ENCODE measurements around the gene KIF1A.

KIF1A gene, protein sequence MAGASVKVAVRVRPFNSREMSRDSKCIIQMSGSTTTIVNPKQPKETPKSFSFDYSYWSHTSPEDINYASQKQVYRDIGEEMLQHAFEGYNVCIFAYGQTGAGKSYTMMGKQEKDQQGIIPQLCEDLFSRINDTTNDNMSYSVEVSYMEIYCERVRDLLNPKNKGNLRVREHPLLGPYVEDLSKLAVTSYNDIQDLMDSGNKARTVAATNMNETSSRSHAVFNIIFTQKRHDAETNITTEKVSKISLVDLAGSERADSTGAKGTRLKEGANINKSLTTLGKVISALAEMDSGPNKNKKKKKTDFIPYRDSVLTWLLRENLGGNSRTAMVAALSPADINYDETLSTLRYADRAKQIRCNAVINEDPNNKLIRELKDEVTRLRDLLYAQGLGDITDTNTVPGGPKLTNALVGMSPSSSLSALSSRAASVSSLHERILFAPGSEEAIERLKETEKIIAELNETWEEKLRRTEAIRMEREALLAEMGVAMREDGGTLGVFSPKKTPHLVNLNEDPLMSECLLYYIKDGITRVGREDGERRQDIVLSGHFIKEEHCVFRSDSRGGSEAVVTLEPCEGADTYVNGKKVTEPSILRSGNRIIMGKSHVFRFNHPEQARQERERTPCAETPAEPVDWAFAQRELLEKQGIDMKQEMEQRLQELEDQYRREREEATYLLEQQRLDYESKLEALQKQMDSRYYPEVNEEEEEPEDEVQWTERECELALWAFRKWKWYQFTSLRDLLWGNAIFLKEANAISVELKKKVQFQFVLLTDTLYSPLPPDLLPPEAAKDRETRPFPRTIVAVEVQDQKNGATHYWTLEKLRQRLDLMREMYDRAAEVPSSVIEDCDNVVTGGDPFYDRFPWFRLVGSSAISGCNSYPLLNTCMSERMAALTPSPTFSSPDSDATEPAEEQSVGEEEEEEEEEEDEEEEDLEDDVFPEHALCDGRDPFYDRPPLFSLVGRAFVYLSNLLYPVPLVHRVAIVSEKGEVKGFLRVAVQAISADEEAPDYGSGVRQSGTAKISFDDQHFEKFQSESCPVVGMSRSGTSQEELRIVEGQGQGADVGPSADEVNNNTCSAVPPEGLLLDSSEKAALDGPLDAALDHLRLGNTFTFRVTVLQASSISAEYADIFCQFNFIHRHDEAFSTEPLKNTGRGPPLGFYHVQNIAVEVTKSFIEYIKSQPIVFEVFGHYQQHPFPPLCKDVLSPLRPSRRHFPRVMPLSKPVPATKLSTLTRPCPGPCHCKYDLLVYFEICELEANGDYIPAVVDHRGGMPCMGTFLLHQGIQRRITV (N-terminal part only)

DNA sequence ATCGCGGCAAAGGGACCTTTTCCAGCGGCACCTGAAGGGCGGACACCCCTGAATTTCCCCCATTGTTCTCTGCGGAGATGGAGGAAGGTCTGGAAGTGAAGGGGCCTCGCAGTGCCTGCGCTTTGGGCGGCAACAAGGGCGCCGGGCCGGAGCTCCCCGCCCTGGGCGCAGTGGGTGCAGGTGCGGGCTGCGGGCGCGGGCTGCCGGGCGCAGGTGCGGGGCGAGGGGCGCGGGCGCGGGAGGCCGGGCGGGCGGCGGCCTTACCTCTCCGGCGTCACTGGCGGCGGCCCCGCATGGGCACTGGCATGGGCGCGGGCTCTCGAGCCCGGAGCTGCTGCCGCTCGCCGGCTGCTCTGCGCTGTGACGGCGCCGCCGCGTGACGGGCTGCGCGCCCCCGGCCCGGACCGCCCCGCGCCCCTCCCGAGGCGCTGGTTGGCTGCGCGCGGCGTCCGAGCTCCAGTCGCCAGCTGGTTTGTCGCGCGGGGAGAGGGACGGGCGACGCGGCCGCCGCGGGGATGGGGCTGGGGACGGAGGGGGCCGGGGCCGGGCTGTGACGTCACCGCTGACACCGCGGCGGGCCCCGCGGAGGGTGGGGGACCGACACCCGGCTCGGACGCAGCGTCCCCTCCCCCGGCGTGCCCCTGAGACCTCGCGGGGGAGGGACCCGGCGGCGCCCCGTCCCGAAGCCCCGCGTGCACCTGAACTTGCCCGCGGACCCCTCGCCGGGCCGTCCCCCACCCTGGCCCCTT lies at the start of gene KIF1A:
KIF1A (minus strand) TSS at position 362 of the 749 bp plus-strand sequence. CDS start 22,467 bp downstream, outside the sequence.
- no peak for DNase-seq (ENCODE audit: low read depth, low spot score)

DNA sequence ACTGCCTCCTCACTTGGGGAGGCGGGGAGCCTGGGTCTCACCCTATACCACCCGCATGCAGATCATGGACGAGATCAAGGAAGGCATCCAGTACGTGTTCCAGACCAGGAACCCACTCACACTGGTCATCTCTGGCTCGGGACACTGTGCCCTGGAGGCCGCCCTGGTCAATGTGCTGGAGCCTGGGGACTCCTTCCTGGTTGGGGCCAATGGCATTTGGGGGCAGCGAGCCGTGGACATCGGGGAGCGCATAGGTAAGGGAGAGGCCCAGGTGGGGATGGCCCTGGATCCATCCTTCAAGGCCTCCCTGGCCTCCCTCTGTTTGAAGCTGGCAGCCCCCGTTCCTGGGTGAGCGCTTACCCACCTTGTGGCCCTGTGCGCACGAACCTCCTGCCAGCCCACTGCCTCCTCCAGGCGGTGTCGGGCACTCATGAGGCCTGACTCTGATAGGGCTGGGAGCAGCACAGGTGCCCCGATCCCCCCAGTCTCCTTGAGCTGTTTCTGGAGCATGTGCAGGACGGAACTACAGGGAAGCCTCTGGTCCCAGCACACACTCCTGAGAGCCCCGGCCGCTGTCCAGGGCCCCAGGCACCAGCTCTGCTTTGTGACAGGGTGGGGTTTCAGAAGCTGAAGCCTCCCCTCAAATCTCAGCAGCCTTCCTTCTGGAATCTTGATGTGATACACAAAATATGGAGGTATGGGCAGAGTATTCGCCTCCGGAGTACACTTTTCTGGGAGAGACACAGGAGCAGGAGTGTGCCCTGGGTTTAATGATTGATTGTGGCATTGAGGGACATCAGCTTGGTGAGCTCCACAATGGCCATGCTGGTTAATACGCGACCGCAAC lies 49.3 kb upstream of the KIF1A start:
- no peak for DNase-seq (ENCODE audit: low read depth, low spot score)

DNA sequence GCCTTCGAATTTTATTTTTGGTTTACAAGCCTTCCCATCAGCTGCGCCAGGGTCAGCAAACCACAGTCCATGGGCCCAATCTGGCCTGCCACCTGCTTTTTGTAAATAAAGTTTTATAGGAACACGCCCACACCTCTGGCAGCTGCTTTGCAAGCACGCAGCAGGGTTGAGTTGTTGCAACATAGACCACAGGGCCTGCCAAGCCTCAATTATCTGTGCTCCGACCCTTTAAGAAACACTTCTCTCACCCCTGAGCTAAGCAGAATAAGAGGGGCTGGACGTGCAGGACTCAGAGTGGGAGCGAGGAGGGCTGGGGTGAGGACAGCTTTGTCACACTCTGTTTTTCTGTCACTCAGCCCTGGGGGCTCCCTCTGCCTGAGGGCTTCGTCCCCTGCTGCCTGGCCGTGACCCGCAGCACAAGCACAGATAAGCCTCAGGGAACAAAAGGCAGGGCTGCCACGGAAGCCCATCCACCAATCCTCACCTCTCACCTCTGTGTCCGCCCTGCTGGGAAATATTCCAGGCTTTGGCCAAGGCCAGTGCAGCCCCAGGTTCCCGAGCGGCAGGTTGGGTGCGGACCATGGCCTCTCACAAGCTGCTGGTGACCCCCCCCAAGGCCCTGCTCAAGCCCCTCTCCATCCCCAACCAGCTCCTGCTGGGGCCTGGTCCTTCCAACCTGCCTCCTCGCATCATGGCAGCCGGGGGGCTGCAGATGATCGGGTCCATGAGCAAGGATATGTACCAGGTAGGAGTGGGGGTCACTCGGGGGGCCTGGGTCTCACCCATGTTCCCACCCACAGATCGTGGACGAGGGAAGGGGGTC lies 48.5 kb upstream of the KIF1A start, which contains the start of gene AGXT:
AGXT (plus strand) TSS at position 539 of the 823 bp plus-strand sequence; CDS start at position 581, 42 bp downstream.
- no peak for DNase-seq (ENCODE audit: low read depth, low spot score)

DNA sequence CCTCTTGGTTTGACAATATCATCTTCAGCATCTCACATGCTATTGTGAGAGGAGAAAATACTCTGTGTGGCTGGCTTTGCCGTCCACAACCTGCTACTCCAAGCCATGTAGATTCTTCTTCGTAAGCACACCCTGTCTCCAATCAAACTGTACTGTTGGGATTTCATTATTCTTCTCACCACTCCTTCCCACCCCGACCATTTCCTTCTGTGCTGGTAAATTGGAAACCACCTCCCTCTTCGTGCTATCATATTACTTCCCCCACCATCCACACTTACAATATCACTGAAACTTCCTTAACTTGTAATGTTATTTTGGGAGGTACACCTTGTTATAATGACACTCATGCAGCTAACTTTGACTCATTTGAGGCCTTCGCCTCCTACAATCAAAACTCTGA lies 45.4 kb upstream of the KIF1A start:
- DNase-seq (ENCODE audit: low read depth, low spot score), result no peak

DNA sequence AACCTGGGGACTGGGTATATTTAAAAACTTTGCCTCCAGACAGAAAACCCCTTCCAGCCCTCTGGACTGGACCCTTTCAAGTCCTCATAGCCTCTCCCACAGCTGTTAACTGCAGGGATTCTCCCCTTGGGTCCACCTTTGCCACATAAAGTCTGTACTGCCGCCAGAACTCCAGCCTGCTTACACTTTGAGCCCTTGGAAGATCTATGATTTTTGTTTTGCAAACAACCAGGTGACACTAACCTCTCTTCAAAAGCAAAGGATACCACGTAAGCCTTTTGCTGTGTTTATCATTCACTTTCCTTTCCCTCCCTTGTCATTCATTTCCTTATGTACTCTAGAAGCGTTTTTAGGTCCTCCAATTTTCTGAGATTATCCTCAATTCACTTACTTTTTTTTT lies 44.5 kb upstream of the KIF1A start:
- DNase-seq (ENCODE audit: low read depth, low spot score), result no peak

DNA sequence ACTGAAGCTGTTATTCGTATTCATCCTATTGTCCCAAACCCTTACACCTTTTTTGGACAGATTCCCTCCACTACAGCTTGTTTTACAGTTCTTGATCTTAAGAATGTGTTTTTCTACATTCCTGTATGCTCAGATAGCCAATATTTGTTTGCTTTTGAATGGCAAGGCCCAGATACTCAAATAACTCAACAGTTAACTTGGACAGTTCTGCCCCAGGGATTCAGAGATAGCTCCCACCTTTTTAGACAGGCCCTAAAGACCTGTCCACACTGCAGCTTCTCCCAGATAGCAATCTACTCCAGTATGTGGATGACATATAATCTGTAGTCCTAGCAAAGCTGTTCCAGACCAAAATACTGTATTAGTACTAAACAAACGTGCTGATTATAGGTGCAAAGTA lies 41.5 kb upstream of the KIF1A start:
- DNase-seq (ENCODE audit: low read depth, low spot score), result no peak

DNA sequence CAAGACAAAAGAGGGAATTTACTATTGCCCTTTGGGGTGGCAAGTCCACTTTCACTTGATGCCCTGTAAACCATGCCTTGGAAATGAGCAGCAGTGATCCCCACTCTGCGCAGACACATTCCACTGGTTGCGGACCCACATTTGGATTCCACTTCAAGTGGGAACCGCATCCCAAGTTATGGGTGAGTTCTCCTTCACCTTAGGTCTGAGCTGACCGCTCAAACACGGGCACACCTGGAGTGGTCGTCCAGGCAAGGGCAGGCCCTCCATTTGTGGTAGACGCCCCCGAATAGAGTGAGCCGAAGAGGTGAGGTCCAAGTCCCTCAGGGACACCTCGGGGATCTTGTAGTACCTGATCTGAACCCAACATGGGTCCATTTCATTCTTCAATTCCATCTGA lies 38.9 kb upstream of the KIF1A start:
- no peak for DNase-seq (ENCODE audit: low read depth, low spot score)

DNA sequence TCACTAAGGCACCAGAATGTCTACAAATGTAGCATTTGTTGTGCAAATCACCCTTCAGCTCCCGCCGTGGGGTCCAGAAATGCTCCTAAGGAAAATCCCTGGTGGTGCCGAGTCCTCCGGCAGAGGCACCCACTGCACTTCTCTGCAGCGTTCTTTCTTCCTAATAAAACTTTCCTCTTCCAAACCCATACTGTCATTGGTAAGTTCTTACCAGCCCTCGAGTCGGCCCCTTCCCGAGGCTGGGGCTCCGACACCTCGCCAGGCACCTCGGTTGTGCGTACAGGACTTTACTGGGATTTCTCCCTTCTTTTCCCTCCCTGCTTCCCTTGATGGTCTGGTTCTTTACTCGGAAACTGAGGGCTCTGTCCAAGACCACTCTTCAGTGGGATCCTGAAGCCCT lies 38.3 kb upstream of the KIF1A start:
- DNase-seq (ENCODE audit: low read depth, low spot score), result no peak

DNA sequence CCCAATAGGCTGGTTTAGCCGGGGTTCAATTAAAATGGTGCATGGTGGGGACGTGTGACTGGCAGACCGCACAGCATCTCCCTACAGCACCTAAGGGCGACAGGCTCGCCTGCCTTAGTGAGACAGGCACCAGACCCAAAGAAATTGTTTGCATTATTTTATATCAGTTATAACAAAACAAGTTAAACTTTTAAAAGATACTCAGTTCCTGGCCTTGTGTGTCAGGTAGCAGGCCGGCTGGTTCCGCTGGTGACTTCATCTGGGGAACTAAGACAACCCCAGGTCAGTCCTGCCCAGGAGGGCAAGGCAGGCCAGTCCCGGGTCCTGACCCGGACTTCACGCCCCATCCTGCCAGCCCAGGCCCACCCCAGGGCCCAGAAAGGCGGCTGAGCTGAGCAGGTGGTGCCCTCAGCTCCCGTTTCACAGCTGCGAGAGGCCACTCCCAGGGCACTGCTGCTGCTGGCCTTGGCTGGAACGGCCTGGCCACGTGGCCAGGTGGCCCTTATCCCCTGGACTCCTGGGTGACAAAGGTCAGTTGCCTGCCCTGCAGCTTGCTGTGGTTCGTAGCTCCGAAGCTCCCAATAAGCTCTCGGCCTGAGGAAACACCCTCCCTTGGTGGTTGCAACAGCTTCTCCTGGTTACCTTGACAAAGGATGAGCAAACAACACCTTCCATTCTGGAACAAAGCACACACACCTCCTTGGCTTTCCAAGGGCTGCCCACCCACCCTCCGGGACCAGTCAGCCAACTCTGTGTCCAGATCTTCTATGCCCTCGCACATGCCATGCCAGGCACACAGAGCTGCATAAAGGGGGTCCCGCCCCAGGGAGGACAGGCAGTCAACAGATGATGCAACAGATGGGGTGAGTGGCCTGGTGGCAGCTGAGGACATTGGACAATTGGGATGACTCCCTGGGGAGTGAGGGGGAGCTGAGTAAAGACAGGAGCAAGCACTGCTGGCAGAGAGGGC lies 37.3 kb upstream of the KIF1A start:
- no peak for DNase-seq (ENCODE audit: low read depth, low spot score)

DNA sequence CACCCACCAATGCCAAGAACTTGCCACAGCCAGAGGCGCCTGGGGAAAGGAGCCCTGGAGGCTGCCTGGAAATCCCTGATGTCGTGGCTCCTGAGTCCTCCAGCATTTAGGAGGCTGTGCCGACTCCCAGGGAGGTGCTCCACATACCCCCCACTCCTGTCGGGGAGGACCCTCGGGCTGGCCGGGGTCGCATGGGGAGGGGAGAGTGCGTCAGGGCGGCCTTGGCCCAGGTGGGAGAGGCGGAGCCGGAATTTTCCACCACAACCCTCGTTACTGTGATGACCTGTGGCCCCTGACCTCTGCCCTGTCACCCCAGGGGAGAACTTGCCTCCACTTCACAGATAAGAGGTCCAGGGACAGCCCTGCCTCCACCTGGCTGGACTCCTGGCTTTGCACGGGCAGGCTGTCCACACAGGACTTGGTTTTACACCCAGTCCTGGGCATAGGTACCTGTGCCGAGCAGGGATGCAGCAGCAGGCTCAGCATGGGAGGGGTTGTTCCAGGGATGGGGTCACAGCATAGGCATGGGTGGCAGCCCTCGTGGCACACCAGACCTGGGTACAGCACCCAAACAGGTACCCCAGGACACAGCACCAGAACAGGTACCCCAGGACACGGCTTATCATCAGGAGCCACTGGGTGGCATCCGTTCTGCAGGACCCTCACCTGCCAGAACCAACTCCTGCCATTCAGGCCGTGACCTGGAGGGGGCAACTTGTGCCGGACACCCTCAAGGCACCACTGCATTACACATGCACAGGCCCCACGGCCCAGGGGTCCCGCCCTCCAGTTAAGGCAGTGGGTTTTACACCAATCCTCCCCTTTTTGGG lies 36.3 kb upstream of the KIF1A start:
- DNase-seq (ENCODE audit: low read depth, low spot score), result no peak

DNA sequence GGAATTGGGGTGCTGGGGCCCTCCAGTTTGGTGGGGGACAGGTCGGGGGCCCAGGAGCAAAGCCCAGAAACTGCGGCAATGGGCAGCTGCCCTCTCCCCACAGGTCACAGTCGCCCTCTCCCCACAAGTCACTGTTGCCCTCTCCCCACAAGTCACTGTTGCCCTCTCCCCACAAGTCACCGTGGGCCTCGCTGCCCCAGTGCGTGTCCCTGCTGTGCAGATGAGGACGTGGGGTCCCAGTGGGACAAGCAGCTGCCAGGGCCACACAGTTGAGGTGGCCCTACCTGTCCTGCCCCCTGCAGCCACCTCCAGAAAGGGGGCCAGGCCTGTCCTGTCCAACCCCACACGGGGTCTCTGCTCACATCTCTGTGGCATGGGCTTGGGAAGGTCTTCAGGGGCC lies 35.7 kb upstream of the KIF1A start:
- no peak for DNase-seq (ENCODE audit: low read depth, low spot score)

DNA sequence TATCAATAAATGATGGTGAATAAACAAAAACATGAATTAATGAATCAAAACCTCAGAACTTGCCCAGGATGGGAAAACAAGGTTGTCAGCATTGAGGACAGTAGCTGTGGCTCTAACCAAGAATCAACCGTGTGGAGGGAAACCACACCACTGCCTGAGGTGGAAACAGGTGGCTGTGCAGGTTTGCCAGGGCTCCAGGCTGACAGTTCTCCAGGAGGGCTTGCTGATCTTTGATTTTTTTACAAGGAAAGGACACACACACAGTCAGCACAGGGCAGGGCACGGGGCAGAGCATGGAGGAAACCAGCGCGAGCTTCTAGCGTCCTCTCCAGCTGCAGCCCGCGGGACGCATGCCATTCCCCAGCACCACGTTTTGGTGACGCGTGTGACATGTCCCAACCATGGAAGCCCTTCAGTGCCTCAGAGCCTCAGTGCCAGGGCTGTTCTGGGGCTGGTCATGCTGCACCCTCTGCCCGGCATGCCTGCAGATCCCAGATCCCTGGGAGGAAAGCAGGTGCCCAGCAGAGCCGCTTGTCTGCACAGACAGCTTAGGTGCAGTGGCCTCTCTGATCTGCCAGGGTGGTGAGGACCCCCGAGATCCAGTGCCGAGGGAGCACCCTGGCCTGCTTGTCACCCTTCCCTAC lies 32.8 kb upstream of the KIF1A start:
- DNase-seq (ENCODE audit: low read depth, low spot score), result no peak

DNA sequence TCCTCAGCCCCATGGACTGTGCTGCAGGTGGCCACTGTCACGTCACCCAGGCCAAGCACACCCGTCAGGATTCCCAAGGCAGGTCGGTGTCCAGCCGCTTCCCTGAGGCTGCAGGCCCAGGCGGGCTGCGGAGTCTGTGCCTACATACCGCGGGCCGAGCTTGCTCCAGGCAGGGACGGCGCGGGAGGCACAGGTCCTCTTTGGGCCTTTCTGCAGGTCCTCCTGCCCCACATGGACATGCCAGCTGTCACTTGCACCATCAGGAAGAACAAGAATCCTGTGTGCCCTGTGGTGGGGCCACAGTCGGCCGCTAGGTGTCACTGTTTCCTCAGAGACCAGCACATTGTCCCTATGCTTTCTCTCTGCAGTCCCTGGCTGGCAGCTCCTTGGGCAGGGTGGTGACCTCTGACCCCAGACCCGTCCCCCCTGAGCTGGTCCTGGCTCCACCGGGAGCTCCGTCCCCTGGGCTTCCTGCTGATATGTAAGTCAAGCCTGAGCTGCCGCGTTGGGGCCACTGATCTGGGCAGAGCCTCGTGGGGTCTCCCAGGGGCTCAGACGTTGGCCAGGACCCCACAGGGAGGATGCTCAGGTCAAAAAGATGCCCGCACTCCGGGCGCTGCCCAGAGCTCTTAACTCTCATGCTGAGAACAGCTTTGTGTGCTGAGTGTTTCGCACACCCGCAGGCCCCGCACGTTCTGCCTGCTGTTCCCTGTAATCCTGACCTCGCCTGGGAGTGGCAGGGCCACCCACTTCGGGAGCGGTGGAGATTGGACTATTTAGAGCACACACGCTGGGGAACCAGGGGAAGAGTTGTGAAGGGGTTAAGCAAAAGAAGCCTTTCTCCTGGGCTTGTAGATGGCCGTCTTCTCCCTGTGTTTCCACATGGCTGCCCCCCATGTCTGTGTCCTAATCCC lies 31.3 kb upstream of the KIF1A start:
- peak; percentile 69 for DNase-seq (ENCODE audit: low read depth, low spot score)

DNA sequence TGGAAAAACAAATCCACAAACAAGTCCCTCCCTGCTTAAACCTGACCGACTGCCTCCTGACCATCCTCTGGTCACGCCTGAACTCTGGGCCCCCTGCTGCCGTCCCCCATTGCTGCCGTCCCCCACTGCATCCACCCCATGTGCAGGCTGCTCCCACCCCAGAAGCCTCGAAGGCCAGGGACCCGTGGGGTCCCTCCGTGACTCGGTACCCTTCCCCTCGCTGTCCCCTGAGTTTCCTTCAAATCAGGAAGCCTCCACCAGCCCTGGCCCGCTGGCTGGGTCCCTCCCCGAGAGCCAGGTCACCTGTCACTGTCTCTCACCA lies 30.7 kb upstream of the KIF1A start:
- no peak for DNase-seq (ENCODE audit: low read depth, low spot score)

DNA sequence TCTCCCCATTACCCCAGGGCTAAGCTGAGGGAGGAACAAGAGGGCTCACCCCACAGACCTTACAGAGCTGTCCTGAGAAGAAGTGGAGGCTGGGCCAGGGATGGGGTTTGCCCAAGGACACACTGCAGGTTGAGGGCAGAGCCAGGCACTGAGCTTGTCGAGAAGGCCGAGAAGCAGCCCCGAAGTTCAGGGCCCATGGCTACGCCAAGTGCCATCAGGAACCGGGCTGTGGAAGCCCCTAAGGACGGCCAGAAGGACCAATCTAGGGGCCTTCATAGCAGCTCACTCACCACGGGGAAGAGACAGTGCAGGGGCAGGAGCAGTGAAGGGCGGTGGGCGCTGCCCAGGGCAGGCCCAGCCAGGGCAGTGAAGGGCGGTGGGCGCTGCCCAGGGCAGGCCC lies 30.0 kb upstream of the KIF1A start:
- DNase-seq (ENCODE audit: low read depth, low spot score), result no peak

All from activated naive CD8-positive, alpha-beta T cell treated with anti-CD3 and anti-CD28 coated beads, Interleukin-2, amount 50 U/mL, for 16 hours (primary cell).